GM19372 (cell line): Measurements from ENCODE around the gene LRRC61.

Experiments used
- ATAC-seq: cut with Tn5 transposase; IDR thresholded peaks from one replicate; pipeline ENCODE4 v1.9.1; 2021; ENCODE audit warnings: mild to moderate bottlenecking, low read depth, moderate library complexity; ENCODE audit not compliant: unreplicated experiment

Gene LRRC61

DNA sequence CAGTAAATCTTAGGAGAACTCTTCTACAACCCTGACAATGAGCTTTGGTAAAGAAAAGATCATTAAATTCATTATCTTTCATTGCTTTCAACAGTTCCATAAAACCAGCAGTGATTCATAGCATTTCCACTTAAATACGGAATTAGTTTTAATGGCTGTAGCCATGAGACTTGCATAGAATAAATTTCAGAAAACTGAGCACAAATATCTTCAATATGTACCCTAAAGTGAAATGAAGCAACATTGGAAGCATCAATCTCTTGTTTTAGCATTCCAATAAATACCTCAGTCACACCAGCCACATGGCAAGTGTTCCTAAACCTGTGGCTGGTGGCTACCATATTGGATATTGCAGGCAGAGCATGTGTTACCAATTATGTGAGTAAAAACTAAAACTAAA is 21.9 kb downstream of the LRRC61 start:
- no peak for ATAC-seq

DNA sequence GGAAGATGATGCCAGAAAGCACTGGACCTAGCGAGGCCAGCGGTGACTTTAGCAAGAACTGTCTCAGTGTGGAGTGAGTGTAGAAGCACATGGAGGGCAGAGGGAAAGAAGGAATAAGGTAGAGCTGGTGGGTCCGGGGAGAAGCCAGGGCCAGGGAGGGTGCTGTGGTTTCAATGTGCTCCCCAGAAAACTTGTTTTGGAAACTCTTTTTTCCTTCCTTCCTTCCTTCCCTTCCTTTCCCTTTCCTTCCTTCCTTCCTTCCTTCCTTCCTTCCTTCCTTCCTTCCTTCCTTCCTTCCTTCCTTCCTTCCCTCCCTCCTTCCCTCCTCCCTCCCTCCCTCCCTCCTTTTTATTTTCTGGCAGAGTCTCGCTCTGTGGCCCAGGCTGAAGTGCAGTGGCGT is 23.8 kb downstream of the LRRC61 start:
- ATAC-seq: no peak

DNA sequence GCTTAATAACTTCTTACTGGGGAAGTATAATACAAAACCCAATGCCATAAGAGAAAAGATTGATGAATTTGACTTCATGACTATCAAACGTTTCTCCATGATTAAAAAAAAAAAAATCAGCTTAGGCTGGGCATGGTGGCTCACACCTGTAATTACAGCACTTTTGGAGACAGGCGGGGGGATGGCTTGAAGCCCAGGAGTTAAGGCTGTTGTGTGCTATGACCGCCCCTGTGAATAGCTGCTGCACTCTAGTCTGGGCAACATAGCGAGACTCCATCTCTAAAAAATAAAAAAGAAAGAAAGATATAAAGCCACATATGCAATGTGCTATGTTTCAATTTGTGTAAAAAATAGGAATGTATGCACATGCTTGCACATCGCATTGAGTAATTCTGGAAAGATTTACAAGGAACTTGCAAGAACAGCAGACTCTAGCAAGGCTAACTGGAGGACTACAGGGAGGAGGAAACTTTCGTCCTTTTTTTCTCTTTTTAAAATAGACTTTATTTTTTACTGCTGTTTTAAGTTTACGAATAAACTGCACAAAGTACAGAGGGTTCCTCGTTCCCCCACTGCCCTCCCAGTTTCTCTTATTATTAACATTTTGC is 28.5 kb downstream of the LRRC61 start:
- ATAC-seq: no peak

DNA sequence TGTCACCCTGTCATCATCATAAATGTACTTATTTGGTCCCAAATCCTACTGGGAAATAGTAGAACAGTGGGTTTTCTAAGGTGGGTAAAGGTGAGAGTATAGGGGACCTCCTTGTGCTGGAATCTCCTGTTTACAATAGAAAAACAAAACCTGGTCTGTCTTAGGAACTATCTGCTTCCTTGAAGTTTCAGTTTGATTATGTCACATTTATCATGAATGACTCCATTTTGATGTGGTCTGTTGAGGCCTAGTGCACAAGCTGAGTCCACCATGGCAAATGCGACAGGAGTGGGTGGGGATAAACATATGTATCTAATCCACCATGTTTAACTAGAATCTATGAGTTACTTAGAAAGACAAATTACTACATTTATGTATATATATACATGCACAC is 32.5 kb downstream of the LRRC61 start:
- no peak for ATAC-seq

DNA sequence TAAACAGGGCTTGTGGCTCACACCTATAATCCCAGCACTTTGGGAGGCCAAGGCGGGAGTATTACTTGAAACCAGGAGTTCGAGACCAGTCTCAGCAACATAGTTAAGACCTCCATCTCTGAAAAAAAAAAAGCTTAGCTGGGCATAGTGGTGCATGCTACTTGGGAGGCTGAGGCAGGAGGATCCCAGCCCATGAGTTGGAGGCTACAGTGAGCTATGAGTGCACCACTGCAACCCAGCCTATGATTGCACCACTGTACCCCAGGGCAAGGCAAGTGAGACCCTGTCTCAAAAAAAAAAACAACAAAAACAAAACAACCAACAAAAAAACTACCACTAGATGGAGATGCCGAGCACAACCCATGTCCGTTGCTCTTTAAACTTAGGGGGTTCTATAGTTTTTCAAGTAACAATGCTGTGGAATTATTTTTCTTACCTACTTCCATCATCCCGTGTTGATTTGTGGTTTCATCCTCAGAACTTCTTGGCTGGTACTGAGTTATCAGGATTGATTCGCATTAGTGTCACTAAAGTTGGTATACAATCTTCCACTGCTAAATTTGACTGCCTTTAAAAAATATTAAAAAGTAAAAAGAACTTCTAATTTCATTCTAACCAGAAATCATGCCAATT is 33.2 kb downstream of the LRRC61 start:
- no peak for ATAC-seq

DNA sequence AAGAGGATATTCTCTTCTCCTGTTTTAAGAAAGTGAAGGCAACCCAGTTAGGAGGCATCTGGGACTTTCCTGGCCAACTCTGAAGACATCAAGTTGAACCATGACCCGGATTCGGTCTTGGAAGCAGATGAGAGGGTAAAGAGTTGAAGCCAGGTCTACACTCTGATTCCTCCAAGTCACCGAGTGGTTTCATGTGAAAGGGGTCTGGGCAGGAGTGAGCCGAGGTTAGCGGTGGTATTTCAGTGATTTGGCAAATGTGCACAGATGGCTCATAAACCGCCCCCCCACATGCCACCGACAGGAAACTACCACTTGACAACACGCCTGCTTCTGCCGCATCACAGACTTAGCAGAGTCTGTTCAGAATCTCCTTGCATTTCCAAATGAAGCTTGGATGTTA is 34.1 kb downstream of the LRRC61 start:
- no peak for ATAC-seq

DNA sequence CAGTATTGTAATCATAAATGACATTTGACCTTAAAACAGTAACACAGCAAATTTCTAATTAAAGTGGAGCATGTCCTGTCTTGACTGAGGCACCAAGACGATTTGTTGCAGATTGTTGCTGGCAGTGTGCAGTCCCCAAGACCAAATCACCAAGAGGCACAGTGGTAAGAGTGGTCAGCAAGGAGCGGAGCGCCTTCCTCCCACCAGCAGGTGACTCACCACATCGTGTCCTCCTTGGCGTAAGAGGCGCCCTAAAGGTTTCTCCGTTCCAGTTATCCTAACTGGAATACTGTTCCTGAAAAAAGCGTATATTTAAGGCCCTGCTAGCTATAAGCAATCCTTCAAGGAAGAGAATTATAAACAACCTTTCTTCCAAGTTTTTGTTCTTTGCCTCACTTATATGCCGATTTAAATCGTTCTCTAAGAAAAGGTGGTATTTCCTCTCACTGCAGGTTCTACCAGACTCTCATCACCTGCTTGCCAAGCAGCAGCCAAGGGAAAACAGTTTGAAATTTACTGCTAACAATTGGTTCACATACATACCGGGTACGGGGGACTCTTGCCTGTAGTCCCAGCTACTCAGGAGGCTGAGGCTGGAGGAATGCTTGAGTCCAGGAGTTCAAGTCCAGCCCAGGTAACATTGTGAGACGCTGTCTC is 34.7 kb downstream of the LRRC61 start:
- no peak for ATAC-seq

- no peak for ATAC-seq
Measured at GRCh38 chr7:150358433-150358832, 35.3 kb downstream of the LRRC61 start.

- ATAC-seq: no peak
Measured at GRCh38 chr7:150358988-150359621, 36.0 kb downstream of the LRRC61 start.

- no peak for ATAC-seq
Measured at GRCh38 chr7:150359622-150360362, 36.6 kb downstream of the LRRC61 start.

- no peak for ATAC-seq
Measured at GRCh38 chr7:150360363-150361058, 37.4 kb downstream of the LRRC61 start.

- no peak for ATAC-seq
Measured at GRCh38 chr7:150361402-150361801, 38.2 kb downstream of the LRRC61 start.

- ATAC-seq: no peak
Measured at GRCh38 chr7:150361807-150362621, 38.9 kb downstream of the LRRC61 start.

DNA sequence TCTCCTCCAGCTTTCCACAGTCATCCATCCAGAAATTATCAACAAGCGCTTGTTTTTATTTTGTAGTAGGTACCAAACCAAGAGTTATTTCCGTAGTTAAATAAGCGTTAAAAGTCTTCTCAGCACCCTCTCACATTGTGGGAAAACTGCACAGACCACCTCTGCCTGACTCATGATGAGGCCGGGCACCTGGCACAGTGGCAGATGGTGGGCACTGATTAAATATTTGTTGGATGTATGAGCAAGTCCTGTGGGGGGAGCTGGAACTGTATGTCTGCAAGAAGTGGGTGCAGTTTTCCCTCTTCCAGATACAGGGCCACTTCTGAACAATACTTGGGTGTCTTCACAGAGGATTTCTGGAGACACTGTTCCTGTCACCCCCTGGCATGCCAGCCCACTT is 40.2 kb downstream of the LRRC61 start:
- ATAC-seq: no peak

DNA sequence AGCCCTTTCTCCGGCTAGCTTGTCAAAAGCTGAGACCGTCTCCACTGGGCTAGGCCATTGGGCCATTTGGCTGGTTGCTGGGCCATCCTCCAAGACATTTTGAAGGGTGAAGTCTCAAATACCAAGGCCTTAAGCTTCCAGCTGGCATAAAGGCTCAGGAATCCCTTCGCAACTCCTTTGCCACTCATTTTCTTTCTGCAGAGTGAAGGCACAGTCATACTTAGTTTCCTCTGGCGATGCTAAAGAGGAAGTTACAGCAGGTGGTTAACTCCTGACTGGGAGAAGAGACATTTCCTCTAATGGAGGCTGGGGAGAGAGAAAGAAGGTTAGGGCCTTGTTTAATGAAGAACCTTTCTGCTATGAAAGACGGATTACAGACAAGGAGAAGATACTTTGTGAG is 40.7 kb downstream of the LRRC61 start:
- no peak for ATAC-seq

GRCh38 chr7:150365194-150365593 is 42.0 kb downstream of the LRRC61 start:
- no peak for ATAC-seq

GRCh38 chr7:150365673-150366398 is 42.7 kb downstream of the LRRC61 start:
- no peak for ATAC-seq

GRCh38 chr7:150367677-150368095 is 44.5 kb downstream of the LRRC61 start:
- no peak for ATAC-seq
